Nucleus accumbens (tissue), 56 donors: ENCODE results near the gene ABL2.

Experiments
- DNase-seq, 56 donors: peaks; one replicate each; lab custom pipeline; 2025; lab: John Stamatoyannopoulos, UW

Gene ABL2

GRCh38 chr1:179061360-179062282, 167.9 kb downstream of the ABL2 start:
- DNase-seq: no peak

GRCh38 chr1:179058487-179059483, 170.7 kb downstream of the ABL2 start:
- no peak for DNase-seq

GRCh38 chr1:179055937-179056336, 173.5 kb downstream of the ABL2 start:
- DNase-seq: no peak

- no peak for DNase-seq
Measured at GRCh38 chr1:179053486-179053885, 176.0 kb downstream of the ABL2 start.

- DNase-seq: no peak
Measured at GRCh38 chr1:179052776-179053175, 176.7 kb downstream of the ABL2 start.
